Measurements from ENCODE around the gene LCE3E. TPM values are rescaled to one million over a fixed set of nuclear protein-coding genes. Genes with fewer than 3 reads are reported as not detected.
"Not testable (repeated sequence)": the region's sequence is repeated elsewhere in the genome, so short reads cannot be mapped to it uniquely, and the experiment has no call there.

The LCE3E gene
- total RNA-seq, 1 experiment from 2014 or later: not detected

GRCh38 chr1:152580433-152580832 is 13.9 kb upstream of the LCE3E start, which contains the start of gene LCE3D:
Gene LCE3D (minus strand): TSS chr1:152580516. CDS start chr1:152579936, 580 bp downstream.
- H3K4me2 ChIP-seq (ENCODE audit: low read length): no peak within 1 kb of the TSS
- no peaks in the 10 kb centered on the region for H3K4me1 ChIP-seq (ENCODE audit: control insufficient read depth in 1 of 2, insufficient read depth in 2 of 2, low read length in 2 of 2)
- H3K36me3 ChIP-seq (ENCODE audit: control insufficient read depth in 1 of 2, insufficient read depth in 2 of 2, low read length in 2 of 2): no peaks in the 10 kb centered on the region
- BruUV-seq (replicated peaks): no TSS peak
- intact Hi-C loops (cut with micrococcal nuclease): loop anchor here (5.0 kb wide), 1 partner anchor 37 kb away; no protein-coding TSS in a partner anchor
- H2AFZ ChIP-seq (ENCODE audit: low read depth, low read length, poor library complexity, severe bottlenecking): no peak within 1 kb of the TSS
- H3K9me2 ChIP-seq (ENCODE audit: insufficient read depth): no peaks in the 10 kb centered on the region
- DNase-seq (ENCODE audit: low read depth, low spot score) (no peak), ATAC-seq (no peak)
- CTCF ChIA-PET: no interaction called here
- no peaks in the 10 kb centered on the region for H4K20me1 ChIP-seq (ENCODE audit: insufficient read depth)
- POLR2A ChIA-PET: no interaction called here
- no peak within 1 kb of the TSS for H3K27ac ChIP-seq (ENCODE audit: low read depth, low read length)
- no peak within 1 kb of the TSS for H3K4me3 ChIP-seq (replicated peaks in 1 of 2; ENCODE audit: low read depth in 1 of 2, low read length in 2 of 2)
- peaks cover 19% of the 10 kb centered on the region; the same call in 1 of the 2 replicates for H3K27me3 ChIP-seq (ENCODE audit: insufficient read depth, low read length)
- no peaks in the 10 kb centered on the region for H3K79me2 ChIP-seq (ENCODE audit: insufficient read depth, low read length)
- RAD21 ChIA-PET (ENCODE audit: low non-redundant PET in 1 of 2, low total read pairs in 2 of 2, uncharacterized antibody in 2 of 2, unreplicated experiment in 2 of 2): no interaction called here
- TF ChIP-seq CTCF (IDR thresholded peaks at IDR 0.05 in 2 of 3, conservative IDR thresholded peaks at IDR 0.05 in 1 of 3; ENCODE audit: borderline replicate concordance in 1 of 3, insufficient read depth in 1 of 3, low read depth in 2 of 3, low read length in 2 of 3) (no peak), JUND (IDR thresholded peaks at IDR 0.05) (no peak), POLR2AphosphoS5 (IDR thresholded peaks at IDR 0.05; ENCODE audit: low read depth, low read length) (no peak), FOSL1 (IDR thresholded peaks at IDR 0.05; ENCODE audit: low read depth) (no peak), SP1 (IDR thresholded peaks at IDR 0.05; ENCODE audit: low read depth) (no peak), EZH2 (IDR thresholded peaks at IDR 0.05) (no peak), ZBTB33 (IDR thresholded peaks at IDR 0.05; ENCODE audit: extremely low read depth, insufficient replicate concordance, low read length) (no peak), SRF (IDR thresholded peaks at IDR 0.05; ENCODE audit: low read depth) (no peak), POLR2A (IDR thresholded peaks at IDR 0.05; ENCODE audit: borderline replicate concordance, extremely low read depth, insufficient read depth, insufficient read length) (no peak), RAD21 (IDR thresholded peaks at IDR 0.05; ENCODE audit: low read depth) (no peak), YY1 (IDR thresholded peaks at IDR 0.05; ENCODE audit: extremely low read depth, insufficient replicate concordance, low read depth, low read length) (no peak), MAX (IDR thresholded peaks at IDR 0.05) (no peak), EZH2phosphoT487 (IDR thresholded peaks at IDR 0.05; ENCODE audit: borderline replicate concordance) (no peak), TCF7L2 (IDR thresholded peaks at IDR 0.05; ENCODE audit: borderline replicate concordance, extremely low read depth, insufficient read depth, insufficient read length) (no peak), CEBPB (IDR thresholded peaks at IDR 0.05; ENCODE audit: low read depth) (no peak)
- H3K9me3 ChIP-seq (ENCODE audit: control insufficient read depth in 1 of 2, insufficient read depth in 1 of 2, low read depth in 1 of 2, low read length in 2 of 2): no peaks in the 10 kb centered on the region
- H3K9ac ChIP-seq (ENCODE audit: low read length): no peak within 1 kb of the TSS

DNA sequence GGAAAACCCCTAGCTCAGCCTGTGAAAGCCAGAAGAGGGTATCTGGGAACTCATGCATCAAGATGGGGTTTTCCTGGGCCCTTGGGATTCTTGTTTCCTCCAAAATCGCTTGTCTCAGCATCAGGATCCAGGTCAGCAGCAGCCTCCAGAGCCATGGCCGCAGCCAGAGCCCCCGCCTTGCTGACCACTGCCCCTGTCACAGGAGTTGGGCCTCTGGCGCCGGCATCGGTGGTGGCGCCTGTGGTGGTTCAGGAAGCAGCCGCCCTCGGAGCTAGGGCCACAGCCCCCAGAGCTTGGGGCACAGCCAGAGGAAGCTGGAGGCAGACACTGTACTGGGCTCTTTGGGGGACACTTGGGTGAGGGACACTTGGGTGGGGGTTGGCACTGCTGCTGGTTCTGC is 12.9 kb upstream of the LCE3E start:
- DNase-seq (ENCODE audit: low read depth, low spot score); CTCF ChIA-PET; H3K4me1 ChIP-seq (ENCODE audit: control insufficient read depth in 1 of 2, insufficient read depth in 2 of 2, low read length in 2 of 2); POLR2A ChIA-PET; H3K9me2 ChIP-seq (ENCODE audit: insufficient read depth); H3K4me3 ChIP-seq (replicated peaks in 1 of 2; ENCODE audit: low read depth in 1 of 2, low read length in 2 of 2); H3K9ac ChIP-seq (ENCODE audit: low read length); H3K79me2 ChIP-seq (ENCODE audit: insufficient read depth, low read length); H3K4me2 ChIP-seq (ENCODE audit: low read length); intact Hi-C loops (cut with micrococcal nuclease); BruUV-seq (replicated peaks); H2AFZ ChIP-seq (ENCODE audit: low read depth, low read length, poor library complexity, severe bottlenecking); ATAC-seq; H3K9me3 ChIP-seq (ENCODE audit: control insufficient read depth in 1 of 2, insufficient read depth in 1 of 2, low read depth in 1 of 2, low read length in 2 of 2); H3K36me3 ChIP-seq (ENCODE audit: control insufficient read depth in 1 of 2, insufficient read depth in 2 of 2, low read length in 2 of 2); H3K27ac ChIP-seq (ENCODE audit: low read depth, low read length); H4K20me1 ChIP-seq (ENCODE audit: insufficient read depth); RAD21 ChIA-PET (ENCODE audit: low non-redundant PET in 1 of 2, low total read pairs in 2 of 2, uncharacterized antibody in 2 of 2, unreplicated experiment in 2 of 2): not testable (repeated sequence)
- H3K27me3 ChIP-seq (ENCODE audit: insufficient read depth, low read length): peaks cover 28% of the 10 kb centered on the region

Data from HCT116 (cell line).